Lower leg skin (tissue), 4 donors: ENCODE data around the gene FAM25A. TPM values are rescaled to one million over a fixed set of nuclear protein-coding genes. Genes with fewer than 3 reads are reported as not detected.
"Not testable (repeated sequence)": the region's sequence is repeated elsewhere in the genome, so short reads cannot be mapped to it uniquely, and the experiment has no call there.

ENCODE experiments used
- DNase-seq, 2 donors: peaks; one replicate each; pipeline ENCODE4 v3.0.0-alpha.2; 2019; ENCODE audit warnings: low spot score in 2 of 2
- H3K4me3 ChIP-seq: fragments of 200-600 bp; sonication (generic); 2 replicates; pipeline ENCODE4 v1.5.1; 2017; ENCODE audit warnings: mild to moderate bottlenecking, low read depth; ENCODE audit not compliant: poor library complexity, severe bottlenecking
- POLR2A ChIP-seq, 2 donors: fragments of 450-650 bp; IDR thresholded peaks; one replicate each; pipeline ENCODE4 v1.6.1; 2016 to 2017; ENCODE audit warnings: antibody characterized with exemption in 2 of 2, mild to moderate bottlenecking in 1 of 2, moderate library complexity in 1 of 2
- WGBS, 2 donors: methylation state at CpG; one replicate each; pipeline ENCODE4 v1.1.5; 2018; 5-methylcytosine and 5-hydroxymethylcytosine counted together
- intact Hi-C: fragments of 100-400 bp; cut with DNase I; formaldehyde crosslinking; loops from one replicate; pipeline ENCODE4 v1.15.0; 2023; ENCODE audit warnings: low total_unique reads
- total RNA-seq, 4 donors: library from RNA; depleted of rRNA; stranded (reverse); fragments of >200 nt; gene quantifications; one replicate each; pipeline ENCODE4 v1.1.0, GENCODE V29; 2016
- TF ChIP-seq, protein P1 (sequence below), 3 donors: fragments of 450-650 bp; IDR thresholded peaks; one replicate each; pipeline ENCODE4 v1.5.1; 2016; ENCODE audit warnings: antibody characterized with exemption in 3 of 3, mild to moderate bottlenecking in 3 of 3, moderate library complexity in 2 of 3

The FAM25A gene
- total RNA-seq, 4 donors from 2014 or later, result 430 to 795 (median 736) TPM

DNA sequence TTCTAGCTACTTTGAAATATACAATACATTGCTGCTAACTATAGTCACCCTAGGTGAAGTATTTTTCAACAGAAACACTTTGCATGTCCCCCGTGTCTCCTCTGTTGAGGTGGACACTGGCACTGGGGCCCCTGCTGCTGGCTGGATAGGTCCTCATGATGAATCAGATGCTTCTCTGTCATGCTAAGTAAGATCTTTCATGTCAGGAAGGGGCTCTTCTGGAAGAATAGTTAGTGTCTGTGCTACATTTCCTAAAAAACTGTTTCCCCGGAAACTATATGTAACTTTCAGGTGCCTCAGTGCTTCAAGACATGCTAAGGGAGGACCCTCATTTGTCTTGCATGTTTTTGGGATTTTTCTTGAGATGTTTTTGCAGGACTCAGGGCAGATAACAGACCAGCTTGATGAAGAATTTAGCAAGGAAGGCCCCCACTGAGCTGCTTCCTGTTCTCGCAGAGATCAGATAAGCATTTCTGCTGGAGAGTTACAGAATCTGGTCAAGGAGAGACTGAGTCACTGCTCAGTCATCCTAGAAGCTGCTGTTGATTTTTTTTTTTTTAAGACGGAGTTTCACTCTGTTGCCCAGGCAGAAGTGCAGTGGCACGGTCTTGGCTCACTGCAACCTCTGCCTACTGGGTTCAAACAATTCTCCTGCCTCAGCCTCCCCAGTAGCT is 5.3 kb downstream of the FAM25A start:
- H3K4me3 ChIP-seq, DNase-seq, intact Hi-C loops: not testable (repeated sequence)
- WGBS, 2 donors, result 60 to 72% methylated on average over 5 of the region's 5 CpGs

DNA sequence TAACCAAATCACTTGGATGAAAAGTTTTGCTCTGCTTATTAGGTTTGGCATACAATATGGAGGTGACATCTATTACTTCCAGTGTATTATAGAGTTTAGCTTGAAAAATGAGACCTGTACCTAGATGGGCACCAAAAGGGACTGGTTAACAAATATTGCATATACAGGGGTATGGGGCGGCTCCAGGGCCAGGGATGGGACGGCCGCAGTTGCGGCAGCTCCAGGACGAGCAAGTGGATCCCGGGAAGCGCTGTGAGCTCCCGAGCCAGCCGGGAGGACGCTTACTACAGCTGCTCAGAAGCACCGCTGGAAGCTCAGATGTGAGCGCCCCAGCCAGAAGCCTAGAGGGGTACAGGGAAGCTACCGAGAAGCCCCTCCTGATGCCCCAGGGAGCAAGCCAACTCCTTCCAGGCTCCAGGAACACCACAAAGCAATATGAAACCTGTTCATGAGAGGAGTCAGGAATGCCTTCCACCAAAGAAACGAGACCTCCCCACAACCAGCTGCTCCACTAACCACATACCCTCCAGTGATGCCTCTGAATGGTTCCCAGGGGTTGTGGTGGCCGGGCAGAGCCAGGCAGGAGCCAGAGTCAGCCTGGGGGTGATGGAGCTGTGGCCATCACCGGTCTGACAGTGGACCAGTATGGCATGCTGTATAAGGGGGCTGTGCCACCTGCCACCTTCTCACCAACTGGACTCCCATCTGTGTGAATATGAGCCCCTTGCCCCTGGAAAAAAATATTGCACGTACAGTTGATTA is 6.8 kb downstream of the FAM25A start:
- DNase-seq, intact Hi-C loops, H3K4me3 ChIP-seq: not testable (repeated sequence)
- 81 to 94% methylated on average over 15 to 16 of the region's 17 CpGs for WGBS, 2 donors

DNA sequence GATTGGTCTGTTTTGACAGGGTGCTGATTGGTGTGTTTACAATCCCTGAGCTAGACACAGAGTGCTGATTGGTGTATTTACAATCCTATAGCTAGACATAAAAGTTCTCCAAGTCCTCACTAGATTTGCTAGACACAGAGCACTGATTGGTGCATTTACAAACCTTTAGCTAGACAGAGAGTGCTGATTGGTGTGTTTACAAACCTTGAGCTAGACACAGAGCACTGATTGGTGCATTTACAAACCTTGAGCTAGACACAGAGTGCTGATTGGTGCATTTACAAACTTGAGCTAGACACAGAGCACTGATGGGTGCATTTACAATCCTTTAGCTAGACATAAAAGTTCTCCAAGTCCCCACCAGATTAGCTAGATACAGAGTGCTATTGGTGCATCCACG is 10.3 kb downstream of the FAM25A start:
- H3K4me3 ChIP-seq, intact Hi-C loops, DNase-seq: not testable (repeated sequence)
- WGBS, 2 donors, result 100% methylated on average over 1 of the region's 1 CpG

DNA sequence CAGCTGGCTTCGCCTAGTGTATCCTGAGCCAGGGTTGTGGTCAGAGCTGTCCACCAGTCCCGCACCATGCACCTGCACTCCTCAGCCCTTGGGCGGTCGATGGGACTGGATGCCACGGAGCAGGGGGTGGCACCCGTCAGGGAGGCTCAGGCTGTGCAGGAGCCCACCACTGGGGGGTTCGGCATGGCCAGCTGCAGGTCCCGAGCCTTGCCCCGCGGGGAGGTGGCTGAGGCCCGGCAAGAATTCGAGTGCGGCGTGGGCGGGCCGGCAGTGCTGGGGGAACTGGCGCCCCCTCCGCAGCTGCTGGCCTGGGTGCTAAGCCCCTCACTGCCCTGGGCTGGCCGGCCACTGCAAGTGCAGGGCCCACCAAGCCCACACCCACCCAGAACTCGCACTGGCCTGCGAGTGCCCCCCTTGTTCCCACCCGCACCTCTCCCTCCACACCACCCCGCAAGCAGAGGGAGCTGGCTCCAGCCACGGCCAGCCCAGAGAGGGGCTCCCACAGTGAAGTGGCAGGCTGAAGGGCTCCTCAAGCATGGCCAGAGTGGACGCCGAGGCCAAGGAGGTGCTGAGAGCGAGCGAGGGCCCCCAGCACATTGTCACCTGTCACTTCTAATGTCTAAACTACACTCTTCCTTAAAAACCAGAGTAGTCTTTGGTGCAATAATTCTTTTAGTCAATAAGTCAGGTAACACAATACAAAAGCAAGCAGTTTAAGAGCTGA is 11.0 kb downstream of the FAM25A start:
- WGBS, 2 donors, result 92 to 95% methylated on average over 15 to 25 of the region's 28 CpGs
- H3K4me3 ChIP-seq, result no peak overlapping the region
- intact Hi-C loops, result no loop called here
- TF ChIP-seq, protein P1, sequence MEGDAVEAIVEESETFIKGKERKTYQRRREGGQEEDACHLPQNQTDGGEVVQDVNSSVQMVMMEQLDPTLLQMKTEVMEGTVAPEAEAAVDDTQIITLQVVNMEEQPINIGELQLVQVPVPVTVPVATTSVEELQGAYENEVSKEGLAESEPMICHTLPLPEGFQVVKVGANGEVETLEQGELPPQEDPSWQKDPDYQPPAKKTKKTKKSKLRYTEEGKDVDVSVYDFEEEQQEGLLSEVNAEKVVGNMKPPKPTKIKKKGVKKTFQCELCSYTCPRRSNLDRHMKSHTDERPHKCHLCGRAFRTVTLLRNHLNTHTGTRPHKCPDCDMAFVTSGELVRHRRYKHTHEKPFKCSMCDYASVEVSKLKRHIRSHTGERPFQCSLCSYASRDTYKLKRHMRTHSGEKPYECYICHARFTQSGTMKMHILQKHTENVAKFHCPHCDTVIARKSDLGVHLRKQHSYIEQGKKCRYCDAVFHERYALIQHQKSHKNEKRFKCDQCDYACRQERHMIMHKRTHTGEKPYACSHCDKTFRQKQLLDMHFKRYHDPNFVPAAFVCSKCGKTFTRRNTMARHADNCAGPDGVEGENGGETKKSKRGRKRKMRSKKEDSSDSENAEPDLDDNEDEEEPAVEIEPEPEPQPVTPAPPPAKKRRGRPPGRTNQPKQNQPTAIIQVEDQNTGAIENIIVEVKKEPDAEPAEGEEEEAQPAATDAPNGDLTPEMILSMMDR (IDR thresholded peaks at IDR 0.05), result no peak
- TF ChIP-seq POLR2A (IDR thresholded peaks at IDR 0.05), result no peak
- DNase-seq, result no peak

DNA sequence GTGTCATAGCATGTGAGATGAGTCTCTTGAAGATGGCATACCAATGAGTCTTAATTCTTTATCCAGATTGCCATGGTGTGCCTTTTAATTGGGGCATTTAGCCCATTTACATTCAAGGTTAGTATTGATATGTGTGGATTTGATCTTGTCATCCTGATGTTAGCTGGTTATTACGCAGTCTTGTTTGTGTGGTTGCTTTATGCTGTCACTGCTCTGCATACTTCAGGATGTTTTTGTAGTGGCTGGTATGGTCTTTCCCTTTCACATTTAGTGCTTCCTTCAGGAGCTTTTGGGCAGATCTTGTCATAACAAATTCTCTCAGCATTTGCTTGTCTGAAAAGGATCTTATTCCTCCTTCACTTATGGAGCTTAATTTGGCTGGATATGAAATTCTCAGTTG is 16.5 kb downstream of the FAM25A start:
- no peak for TF ChIP-seq POLR2A (IDR thresholded peaks at IDR 0.05)
- TF ChIP-seq, protein P1 (IDR thresholded peaks at IDR 0.05), result no peak
- no peak for DNase-seq
- H3K4me3 ChIP-seq, result no peak overlapping the region
- intact Hi-C loops, result no loop called here
- 87 to 90% methylated on average over 1 of the region's 1 CpG for WGBS, 2 donors

DNA sequence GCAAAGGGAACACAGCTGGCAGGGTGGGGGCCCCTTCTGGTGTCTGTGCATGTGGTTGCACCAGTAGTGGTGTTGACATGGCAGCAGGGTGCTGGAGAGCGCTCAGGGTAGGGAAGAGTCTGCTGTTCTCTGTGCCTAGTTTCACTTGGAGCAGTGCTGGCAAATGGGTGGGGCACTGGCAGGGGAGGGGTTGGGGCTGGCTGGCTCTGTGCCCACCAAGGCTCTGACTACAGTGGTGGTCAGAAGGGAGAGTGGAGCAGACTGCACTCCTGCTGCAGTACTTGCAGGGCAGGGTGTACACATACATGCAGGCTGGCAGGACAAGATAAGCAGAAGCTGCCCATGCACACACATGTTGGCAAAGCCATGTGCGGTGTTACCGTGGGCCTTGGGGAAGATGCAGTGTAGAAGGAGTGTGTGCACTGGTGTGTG is 18.2 kb downstream of the FAM25A start:
- no peak overlapping the region for H3K4me3 ChIP-seq
- TF ChIP-seq, protein P1 (IDR thresholded peaks at IDR 0.05), result no peak
- TF ChIP-seq POLR2A (IDR thresholded peaks at IDR 0.05), result no peak
- no peak for DNase-seq
- 47 to 57% methylated on average over 3 of the region's 3 CpGs for WGBS, 2 donors
- intact Hi-C loops, result no loop called here

DNA sequence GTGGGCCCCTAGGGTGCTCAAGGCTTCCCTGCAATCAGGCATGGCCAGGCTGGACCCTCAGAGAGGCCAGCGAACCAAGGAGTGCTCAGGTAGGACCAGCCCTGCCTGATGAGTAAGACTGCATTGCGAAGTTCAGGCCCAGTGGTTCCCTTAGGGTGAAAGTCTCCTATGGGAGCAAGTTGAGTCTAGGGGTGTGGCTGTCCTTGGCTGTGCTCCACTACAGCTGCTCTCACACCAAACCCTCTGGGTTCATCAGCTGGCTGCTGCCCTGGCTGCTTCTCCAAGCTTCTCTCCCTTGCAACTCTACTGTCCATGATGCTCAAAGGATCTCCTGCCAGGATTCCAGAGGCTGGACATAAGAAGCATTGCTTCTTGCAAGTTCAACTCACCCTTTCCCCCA is 18.7 kb downstream of the FAM25A start:
- peak in 1 of 2 donors; percentile 56 for DNase-seq
- intact Hi-C loops, result no loop called here
- TF ChIP-seq, protein P1 (IDR thresholded peaks at IDR 0.05), result no peak
- no peak for TF ChIP-seq POLR2A (IDR thresholded peaks at IDR 0.05)
- H3K4me3 ChIP-seq, result no peak overlapping the region
- WGBS, 2 donors, result 54 to 77% methylated on average over 2 of the region's 2 CpGs

DNA sequence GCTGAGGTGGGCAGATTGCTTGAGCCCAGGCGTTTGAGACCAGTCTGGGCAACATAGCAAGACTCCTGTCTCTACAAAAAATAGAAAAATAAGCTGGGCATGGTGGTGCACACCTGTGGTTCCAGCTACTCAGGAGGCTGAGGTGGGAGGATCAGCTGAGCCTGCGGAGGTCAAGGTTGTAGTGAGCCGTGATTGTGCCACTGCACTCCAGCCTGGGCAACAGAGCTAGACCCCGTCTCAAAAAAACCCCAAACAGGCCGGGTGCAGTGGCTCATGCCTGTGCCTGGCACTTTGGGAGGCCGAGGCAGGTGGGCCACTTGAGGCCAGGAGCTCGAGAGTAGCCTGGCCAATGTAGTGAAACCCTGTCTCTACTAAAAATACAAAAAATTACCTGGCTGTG is 23.5 kb downstream of the FAM25A start:
- intact Hi-C loops, DNase-seq, H3K4me3 ChIP-seq: not testable (repeated sequence)
- 96 to 99% methylated on average over 6 to 7 of the region's 7 CpGs for WGBS, 2 donors
